Esophagus squamous epithelium (tissue), 4 donors: ENCODE measurements around the gene EXOC3L2.

Source experiments
- POLR2A ChIP-seq, 4 donors: fragments of 450-650 bp; IDR thresholded peaks; one replicate each; pipeline ENCODE4 v1.6.1; 2017; ENCODE audit warnings: antibody characterized with exemption in 4 of 4, mild to moderate bottlenecking in 4 of 4, moderate library complexity in 3 of 4
- TF ChIP-seq, protein P1 (sequence below), 6 experiments: fragments of 450-650 bp in 4 of 6; fragments of 200-600 bp in 2 of 6; sonication (generic) in 2 of 6; IDR thresholded peaks; one replicate each; pipeline ENCODE4 v1.5.1; 2016 to 2019; ENCODE audit warnings: antibody characterized with exemption in 6 of 6, mild to moderate bottlenecking in 4 of 6, moderate library complexity in 4 of 6

DNA sequence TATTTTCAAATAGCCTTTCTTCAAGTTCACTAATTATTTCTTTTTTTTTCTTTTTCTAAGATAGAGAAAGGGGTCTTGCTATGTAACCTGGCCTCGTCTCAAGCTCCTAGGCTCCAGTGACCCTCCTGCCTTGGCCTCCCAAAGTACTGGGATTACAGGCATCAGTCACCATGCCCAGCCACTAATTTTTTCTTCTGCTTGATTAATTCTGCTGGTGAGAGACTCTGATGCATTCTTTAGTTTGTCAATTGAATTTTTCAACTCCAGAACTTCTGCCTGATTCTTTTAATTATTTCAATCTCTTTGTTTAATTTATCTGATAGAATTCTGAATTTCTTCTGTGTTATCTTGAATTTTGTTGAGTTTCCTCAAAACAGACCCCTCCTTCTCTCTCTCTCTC is 55.2 kb downstream of the EXOC3L2 start:
- TF ChIP-seq, protein P1, sequence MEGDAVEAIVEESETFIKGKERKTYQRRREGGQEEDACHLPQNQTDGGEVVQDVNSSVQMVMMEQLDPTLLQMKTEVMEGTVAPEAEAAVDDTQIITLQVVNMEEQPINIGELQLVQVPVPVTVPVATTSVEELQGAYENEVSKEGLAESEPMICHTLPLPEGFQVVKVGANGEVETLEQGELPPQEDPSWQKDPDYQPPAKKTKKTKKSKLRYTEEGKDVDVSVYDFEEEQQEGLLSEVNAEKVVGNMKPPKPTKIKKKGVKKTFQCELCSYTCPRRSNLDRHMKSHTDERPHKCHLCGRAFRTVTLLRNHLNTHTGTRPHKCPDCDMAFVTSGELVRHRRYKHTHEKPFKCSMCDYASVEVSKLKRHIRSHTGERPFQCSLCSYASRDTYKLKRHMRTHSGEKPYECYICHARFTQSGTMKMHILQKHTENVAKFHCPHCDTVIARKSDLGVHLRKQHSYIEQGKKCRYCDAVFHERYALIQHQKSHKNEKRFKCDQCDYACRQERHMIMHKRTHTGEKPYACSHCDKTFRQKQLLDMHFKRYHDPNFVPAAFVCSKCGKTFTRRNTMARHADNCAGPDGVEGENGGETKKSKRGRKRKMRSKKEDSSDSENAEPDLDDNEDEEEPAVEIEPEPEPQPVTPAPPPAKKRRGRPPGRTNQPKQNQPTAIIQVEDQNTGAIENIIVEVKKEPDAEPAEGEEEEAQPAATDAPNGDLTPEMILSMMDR (IDR thresholded peaks at IDR 0.05), result no peak
- no peak for TF ChIP-seq POLR2A (IDR thresholded peaks at IDR 0.05)
